HG02852 (cell line): Measurements from ENCODE around the gene MYH13.

ENCODE experiments used
- ATAC-seq: cut with Tn5 transposase; IDR thresholded peaks from one replicate; pipeline ENCODE4 v1.9.1; 2021; ENCODE audit warnings: mild to moderate bottlenecking, moderate library complexity; ENCODE audit not compliant: unreplicated experiment

The MYH13 gene

DNA sequence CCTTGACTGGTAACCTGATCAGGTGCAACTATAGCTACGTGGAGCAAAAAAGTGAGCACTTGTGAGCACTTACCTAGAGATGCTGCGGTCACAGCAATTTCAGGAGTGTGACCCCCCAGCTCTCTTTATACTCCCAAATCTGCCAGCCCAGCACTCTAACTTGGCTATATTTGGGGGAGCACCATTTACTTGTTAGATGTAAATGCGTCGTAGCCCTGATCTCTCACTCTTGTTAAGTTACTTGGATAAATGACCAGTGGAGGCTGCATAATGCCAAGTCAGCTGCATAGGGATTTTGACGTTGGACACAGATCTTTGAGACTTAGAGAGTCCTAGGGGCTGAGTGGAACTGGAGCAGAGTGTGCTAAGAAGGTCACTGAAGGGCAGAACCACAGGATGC lies at the start of gene MYH13:
Gene MYH13, minus strand, starts transcription at position 101 of the 400 bp plus-strand sequence. CDS start 8,476 bp downstream, outside the sequence.
- ATAC-seq, result no peak

DNA sequence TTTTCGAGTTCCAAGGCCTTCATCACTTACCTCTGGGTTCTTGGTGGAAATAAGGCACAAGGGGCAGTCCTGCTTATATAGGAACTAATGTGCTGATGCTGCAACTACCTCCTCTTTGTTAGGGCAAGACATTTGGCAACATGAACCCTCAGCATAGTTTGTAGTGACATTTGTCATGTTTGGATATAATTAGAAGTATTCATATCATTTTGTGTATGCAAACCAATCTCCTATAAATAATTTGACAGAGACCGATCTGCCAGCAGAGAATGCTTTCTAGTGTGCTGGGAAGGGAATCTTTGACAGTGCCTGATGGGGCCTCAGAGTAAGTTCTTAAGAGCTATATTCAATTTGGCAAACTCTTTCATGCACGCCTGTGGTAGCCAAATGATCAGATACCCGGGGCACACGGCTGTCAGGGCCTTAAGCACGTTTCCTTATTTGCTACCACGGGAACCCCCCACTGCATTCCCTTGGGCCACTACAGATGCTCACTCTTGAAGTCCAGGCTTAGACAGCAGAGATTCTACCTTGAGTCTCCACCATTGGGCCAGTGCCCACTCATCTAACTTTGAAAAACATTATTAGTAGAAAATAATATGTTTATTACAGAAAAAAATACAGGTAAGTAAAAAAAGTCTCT lies 49.2 kb upstream of the MYH13 start, which contains the start of gene MYH8:
Gene MYH8, minus strand, starts transcription at position 51 of the 643 bp plus-strand sequence. CDS start 1,723 bp downstream, outside the sequence.
- ATAC-seq, result no peak

DNA sequence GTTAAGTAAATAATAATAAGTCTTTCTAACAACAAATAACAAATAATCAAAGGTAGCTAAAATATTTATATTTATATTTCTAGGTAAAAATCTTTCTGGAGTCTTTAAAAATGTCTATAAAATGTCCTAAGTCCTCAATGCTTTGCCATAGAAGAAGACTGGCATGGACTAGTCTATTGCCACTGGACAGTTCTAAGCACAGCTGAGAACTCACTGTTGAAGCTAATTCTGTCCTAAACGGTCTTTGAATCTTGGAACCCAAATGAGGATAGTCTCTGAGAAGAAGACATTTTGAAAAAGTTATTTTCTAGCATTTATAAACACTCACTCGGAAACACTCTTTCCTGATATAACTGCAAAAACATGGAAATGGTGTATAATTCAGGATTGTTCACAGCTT lies 48.4 kb upstream of the MYH13 start:
- no peak for ATAC-seq

DNA sequence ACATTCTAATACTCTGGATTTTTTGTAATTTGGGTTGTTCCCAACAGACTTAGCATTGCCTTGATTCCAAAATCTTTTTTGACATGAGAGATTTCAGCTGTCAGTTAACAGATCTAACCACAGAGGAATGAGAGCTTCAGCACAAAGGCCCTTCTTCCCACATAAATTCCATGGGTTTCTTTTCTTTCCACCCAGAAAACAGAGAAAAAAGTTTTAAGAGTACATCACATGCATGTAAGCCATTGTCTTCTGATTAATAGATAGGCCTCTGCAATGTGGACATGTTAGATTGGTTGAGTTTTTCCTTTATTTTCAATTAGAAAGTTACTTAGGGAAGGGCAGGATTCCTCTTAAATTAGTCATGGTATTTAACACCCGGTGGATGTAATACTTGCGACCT lies 48.0 kb upstream of the MYH13 start:
- no peak for ATAC-seq

DNA sequence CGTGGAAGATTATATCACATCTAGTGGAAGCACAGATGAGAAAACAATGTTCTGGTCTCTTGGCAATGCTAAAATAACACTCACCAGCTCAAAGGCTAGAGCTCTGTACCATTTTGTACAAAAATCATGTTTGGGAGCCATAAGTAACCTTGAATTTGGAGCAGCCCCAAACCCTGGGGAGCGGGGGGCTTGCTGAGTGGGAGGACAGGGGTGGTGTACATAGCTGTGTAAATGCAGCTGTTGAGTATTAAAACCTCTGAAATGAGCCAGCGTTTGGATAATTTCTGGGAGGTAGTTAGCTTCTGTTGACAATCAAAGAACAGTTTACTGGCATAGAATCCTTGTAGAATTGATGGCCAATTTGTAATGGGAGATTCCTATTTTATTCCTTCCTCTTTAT lies 44.6 kb upstream of the MYH13 start:
- ATAC-seq, result no peak

DNA sequence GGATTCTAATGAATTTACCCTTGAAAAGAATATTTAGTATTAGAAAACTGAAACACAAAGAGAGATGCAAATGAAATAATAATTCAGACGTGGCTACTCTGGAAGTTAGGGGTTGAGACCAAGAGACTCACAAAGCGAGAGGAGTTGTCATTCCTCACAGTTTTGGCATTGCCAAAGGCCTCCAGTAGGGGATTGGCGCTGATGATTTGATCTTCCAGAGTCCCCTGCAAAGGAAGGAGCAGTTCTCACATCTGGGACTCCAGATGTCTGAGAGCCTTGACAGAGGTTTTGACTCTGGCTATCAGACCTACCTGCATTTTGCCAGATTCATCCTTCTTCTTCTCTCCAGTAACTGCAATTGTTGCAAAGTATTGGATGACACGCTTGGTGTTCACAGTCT lies 42.4 kb upstream of the MYH13 start:
- no peak for ATAC-seq

DNA sequence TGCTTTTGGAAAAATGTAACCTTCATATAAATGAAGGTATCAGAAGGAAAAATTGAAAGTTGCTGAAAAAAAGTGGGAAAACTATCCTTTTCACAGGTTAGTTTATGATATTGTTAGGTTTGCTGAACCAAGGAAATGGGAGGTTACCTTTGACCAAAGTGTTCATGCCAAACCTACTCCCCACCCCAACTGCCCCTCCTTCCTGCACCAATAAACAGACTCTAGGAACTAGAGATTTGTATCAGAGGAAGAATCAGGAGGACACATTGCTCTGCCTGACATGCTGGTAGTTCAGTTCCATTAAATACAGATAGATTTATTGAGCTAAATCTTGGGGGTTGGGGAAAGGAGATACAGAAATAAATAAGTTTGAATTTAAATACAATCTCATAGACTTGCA lies 30.8 kb upstream of the MYH13 start:
- ATAC-seq, result no peak

DNA sequence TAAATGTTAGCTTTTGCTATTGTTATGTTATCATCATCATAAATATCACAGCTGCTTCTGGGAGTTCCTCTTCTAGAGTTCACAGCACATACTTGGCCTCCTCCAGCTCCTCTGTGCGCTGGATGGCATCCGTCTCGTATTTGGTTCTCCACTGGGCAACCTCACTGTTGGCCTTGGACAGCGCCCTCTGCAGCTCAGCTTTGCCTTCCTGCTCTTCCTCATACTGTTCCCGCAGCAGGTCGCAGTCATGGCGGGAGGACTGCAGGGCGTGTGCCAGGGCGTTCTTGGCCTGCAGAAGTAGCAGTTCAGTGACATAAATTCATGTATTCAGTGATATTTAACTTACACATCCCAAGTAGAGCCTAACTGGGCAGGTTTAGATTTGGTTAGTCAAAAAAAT lies 25.5 kb upstream of the MYH13 start:
- no peak for ATAC-seq

DNA sequence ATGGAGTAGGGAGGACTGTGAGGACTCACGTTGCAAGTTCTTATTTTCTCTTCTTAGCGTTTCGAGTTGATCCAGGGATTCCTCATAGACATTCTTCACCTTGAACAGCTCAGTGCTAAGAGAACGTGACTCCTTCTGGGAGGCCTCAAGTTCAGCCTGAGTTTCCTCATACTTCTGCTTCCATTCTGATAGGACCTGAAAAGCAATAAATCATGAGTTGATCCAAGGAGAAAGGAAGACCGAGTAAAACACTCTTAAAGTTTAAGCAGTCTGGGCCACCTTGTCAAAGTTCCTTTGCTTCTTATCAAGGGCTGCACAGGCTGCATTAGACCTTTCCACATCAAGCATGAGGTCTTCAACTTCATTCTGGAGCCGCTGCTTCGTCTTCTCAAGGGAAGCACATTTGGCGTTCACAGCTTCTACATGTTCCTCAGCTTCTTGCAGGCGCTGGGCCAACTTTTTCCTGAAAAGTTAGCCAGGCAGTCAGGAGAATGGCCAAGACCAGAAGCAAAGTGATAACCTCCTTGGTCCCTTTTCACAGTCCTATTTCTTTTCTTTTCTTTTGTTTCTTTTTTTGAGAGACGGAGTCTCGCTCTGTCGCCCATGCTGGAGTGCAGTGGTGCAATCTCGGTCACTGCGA lies 23.8 kb upstream of the MYH13 start:
- ATAC-seq, result no peak

DNA sequence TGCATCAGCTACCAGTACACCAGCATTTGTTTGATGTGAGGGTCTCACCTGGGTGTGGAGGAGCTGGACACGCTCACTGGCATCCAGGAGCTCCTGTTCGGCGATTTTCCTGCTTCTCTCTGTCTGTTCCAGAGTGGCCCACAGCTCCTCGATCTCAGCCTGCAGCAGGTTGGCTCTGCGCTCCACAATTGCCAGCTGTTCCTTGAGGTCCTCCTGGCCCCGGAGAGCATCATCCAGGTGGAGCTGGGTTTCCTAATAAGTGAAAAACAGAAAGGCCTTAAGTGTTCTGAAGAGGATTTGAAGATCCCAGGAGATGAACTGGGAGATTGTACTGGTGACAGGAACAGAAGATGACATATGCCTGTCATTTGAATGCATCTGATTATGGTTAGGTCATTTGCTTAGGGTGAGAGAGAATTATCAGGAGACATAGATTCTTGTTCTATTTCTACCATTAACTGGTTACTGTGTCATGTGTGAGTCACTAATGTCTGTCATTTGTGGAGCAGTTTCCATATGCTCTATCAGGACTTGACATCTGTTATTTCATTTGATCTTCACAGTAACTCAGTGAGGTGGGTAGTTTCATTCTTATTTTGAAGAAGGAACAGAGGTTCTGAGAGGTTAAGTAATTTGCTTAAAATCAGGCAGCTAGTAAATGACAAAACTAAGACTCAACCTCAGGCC lies 21.5 kb upstream of the MYH13 start:
- ATAC-seq, result peak; percentile 81

DNA sequence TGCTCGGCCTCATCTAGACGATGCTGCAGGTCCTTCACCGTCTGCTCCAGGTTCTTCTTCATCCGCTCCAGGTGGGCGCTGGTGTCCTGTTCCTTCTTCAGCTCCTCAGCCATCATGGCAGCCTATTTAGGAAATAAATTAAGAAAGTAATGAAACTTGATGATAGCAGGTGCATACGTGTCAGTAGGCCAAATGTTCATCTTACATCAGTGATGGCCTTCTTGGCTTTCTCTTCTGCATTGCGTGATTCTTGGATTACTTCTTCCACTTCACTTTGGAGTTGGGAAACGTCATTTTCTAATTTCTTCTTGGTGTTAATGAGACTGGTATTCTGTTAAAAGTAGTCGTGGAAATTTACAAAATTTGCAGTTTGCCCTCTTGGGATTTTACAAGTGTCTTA lies 20.1 kb upstream of the MYH13 start:
- ATAC-seq, result no peak

DNA sequence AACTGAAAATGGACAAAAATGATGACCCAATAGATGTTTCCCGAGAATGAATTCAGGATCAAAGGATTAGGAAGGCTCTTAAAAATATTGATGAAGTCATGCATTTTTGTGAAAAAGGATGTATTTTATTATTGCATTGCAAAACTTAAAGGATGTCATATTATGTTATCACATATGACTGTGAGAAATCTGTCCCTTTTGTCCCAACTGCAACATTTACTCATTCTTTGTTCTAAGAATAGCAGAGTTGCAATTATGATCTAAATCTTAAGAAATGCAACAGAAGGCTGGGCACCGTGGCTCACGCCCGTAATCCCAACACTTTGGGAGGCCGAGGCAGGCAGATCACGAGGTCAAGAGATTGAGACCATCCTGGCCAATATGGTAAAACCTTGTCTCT lies 13.1 kb upstream of the MYH13 start:
- no peak for ATAC-seq

DNA sequence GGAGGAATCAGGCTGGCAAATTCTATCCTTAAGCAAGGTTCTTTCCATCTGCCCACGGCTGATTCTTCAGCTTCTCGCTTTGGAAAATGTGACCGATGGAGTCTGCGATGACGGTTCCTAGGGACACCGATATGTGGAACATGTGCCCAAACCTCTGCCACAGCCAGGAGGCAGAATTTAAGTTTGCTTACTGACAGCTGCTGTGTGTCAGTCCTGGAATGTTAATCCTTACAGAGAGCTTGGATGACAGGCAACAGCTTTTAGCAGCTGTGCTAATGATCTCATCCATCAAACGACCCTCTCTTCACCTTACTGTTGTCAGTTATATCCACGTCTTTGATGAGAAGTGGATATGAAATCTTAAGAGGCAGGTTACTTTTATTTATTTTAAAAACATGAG lies 11.4 kb upstream of the MYH13 start:
- ATAC-seq, result no peak

DNA sequence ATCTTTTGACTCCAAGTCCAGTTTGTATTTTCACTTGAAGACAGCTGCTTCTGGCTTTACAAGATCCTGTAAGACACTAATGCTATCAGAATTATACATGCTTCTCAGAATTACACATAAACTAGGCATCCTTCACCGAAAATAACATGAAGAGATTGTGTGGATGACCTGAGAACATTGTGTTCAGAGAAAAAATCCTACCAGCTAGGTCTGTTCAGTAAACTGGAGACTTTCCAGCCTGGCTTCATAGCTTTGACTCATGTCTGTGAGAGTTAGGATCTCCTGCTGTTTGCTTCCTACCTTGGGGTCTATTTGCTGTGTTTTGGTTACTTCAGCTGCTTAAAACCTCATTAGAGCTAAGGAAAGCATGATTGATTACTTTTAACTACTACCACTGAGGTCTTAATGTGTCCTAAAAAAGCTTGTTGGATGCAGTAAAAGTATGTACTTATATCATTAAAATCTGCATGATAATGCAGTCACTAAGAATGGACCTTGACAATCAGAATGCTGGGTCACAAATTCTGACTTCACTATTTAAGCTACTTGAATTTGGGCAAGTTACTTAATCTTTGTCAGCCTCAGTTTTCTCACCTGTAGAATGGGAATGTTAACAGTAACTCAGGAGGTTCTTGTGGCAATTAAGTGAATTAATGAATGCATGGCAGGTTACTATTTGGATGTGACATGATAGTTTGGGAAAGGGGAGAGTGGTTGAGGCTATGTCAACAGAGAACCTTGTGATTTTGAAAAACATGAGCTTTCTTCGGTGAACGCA lies 8.0 kb upstream of the MYH13 start:
- no peak for ATAC-seq

DNA sequence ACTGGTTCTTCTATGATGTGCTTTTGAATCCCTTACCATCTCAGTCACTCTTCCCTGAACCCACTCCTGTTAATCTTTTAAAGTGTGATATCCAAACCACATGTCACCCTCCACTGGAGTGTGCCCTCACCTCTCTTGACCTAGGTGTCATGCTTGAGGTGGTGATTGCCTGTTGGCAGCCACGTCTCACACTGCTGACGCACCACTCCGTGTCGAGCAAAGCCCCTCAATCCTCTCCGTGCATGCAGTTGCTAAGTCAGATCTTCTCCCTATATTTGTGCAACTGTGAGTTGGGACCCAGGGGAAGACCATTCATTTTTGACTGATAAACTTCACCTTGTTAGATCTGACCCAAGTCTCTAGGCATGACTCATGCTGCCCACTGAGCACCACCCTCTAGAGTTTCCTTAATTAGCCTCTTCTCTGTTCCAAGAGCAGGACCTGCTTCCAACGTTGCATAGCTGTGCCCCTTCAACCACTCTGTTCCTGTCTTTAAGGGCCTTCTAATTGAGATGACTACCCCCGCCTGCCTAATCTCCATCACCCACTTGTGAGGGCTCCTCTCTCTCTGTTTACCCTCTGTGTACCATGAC lies 2.7 kb downstream of the MYH13 start:
- ATAC-seq, result no peak

DNA sequence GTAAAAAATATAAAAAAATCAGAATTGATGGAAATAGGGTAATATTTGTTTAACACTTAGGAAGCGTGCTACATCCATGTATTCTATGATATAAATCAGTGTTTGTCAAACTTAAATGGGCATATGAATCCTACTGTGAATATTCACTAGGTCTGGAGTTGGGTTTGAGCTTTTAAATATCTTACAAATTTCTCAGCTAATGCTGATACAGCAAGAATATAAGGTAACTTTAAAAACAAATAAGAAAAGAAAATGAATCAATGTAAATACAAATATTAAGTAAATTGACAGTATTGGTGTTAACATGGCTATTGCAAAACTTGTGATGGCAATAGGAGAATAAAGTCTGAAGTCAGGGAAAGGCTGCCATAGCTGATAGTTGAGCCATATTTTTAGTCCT lies 3.6 kb downstream of the MYH13 start:
- no peak for ATAC-seq

DNA sequence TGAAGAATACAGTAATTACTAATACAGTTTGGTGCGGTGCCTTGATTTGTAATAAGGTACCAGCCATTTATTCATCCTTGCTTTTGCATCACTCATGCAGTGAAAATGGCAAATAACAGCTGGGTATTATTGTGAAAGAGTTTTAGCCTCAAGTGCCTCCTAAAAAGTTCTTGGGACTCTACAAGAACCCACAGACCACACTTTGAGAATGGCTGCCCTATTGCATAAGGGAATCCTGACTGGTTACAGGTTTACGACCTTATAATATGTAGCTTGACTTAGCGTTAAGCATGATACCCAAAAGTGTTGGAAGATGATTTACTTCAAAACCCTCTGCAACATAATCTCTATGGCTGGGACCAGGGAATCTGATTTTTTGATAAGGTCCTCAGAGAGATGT lies 4.2 kb downstream of the MYH13 start:
- no peak for ATAC-seq

DNA sequence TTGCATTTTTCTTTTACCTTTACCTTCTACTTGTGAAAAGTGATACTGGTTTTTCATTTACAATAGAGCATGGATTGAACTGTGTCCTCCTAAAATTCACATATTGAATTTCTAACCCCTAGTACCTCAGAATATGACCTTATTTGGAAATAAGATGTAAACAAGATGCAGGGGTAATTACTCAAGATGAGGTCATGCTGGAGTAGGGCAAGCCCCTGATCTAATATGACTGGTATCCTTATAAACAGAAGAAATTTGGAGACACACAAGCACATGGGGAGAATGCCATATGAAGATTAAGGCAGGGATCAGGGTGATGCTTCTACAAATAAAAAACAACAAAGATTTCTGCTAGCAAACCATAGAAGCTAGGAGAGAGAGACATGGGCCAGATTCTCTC lies 12.2 kb downstream of the MYH13 start:
- ATAC-seq, result no peak

DNA sequence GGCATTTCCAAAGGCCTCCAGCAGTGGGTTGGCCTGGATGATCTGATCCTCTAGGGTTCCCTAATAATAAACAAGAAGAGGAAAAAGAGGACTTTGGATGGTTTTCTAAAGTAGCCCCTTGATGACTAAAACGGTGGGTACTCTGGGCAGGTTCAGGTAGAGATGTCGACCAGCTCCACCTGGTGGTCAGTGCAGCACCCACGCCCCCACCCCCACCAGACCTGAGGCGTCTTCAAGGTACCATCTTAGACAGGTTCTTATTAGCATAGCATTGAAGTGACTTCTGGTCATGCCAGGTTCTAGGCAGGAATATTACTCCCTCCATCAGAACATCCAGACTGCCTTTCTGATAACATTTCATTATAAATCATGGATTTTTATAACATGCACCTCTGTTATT lies 15.0 kb downstream of the MYH13 start:
- ATAC-seq, result no peak

DNA sequence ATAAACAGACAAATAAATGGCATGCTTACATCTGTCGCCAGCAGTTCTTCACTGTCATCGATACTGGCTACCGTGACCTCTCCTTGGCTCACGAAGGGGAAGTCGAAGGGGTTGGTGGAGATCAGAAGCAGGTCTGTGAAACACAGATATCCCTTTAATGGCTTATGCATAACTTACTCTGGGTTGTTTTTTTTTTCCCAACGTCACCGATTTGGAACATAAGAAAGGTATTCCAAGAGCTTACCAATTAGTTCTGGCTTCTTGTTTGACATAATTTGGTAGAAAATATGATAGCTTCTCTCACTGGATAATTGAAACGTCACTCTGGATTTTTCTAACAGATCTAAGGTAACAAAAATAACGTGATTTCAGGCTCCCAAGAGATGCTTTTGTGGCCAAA lies 18.2 kb downstream of the MYH13 start:
- ATAC-seq, result no peak

DNA sequence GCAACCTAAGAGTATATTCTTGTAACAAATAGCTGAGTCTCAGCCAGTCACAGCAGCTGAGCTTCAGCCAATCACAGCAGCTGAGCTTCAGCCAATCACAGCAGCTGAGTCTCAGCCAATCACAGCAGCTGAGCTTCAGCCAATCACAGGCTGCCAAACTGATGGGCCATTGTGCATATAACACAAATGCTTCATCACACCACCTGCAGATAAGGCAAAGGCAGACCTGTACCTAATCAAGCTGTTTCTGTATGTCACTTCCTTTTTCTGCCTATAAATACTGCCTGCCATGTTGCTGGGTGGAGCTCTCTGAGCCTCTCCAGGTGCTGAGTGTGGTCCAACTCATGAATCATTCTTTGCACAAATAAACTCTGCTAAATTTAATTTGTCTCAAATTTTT lies 19.9 kb downstream of the MYH13 start:
- ATAC-seq, result no peak
